Measurements from ENCODE around the gene MT1F.

Gene MT1F

GRCh38 chr16:56691885-56692284 lies 34.1 kb downstream of the MT1F start:
- WGBS (ENCODE audit: extremely low coverage, insufficient coverage, insufficient read length): no CpG with 5 or more reads among the region's 4 CpGs

GRCh38 chr16:56695246-56695645 lies 37.5 kb downstream of the MT1F start:
- Histone ChIP-seq H3K36me3 (ENCODE audit: control insufficient read depth in 1 of 2, insufficient read depth in 2 of 2, low read length in 2 of 2) (no peaks in the 10 kb centered on the region), H4K8ac (ENCODE audit: low read depth, low read length) (no peak overlapping the region), H4K12ac (ENCODE audit: low read depth, low read length) (no peak overlapping the region), H3K14ac (ENCODE audit: low read length) (no peak overlapping the region), H3K27ac (ENCODE audit: low read depth, low read length) (no peak overlapping the region), H2AK5ac (ENCODE audit: low read length) (no peak overlapping the region), H3K18ac (ENCODE audit: low read length) (no peak overlapping the region), H3K4ac (ENCODE audit: low read depth, low read length) (no peak overlapping the region), H3K4me1 (ENCODE audit: control insufficient read depth in 1 of 2, insufficient read depth in 2 of 2, low read length in 2 of 2) (peaks cover 5 to 7% of the 10 kb centered on the region in 2 experiments), H3K79me2 (ENCODE audit: control insufficient read depth, insufficient read depth, low read length, poor library complexity) (no peaks in the 10 kb centered on the region), H3K9ac (ENCODE audit: low read length) (no peak overlapping the region), H2BK12ac (ENCODE audit: low read length) (no peak overlapping the region), H3K4me2 (ENCODE audit: low read length) (no peak overlapping the region), H3K9me3 (ENCODE audit: insufficient read depth, low read depth, low read length) (peaks cover 5% of the 10 kb centered on the region), H3K27me3 (ENCODE audit: insufficient read depth, low read length) (no peaks in the 10 kb centered on the region), H3K4me3 (ENCODE audit: low read depth, low read length) (no peak overlapping the region), H3K23ac (ENCODE audit: low read length) (no peak overlapping the region), H2BK5ac (ENCODE audit: low read depth, low read length, poor library complexity) (no peak overlapping the region), H3K79me1 (ENCODE audit: low read length) (no peaks in the 10 kb centered on the region), H2AFZ (ENCODE audit: insufficient read depth, low read length, poor library complexity) (no peak overlapping the region), H2BK120ac (ENCODE audit: insufficient read depth, low read length, poor library complexity) (no peak overlapping the region), H4K91ac (ENCODE audit: low read depth, low read length) (no peak overlapping the region)
- no peak for DNase-seq
- WGBS (ENCODE audit: extremely low coverage, insufficient coverage, insufficient read length): no CpG with 5 or more reads among the region's 1 CpG

More at GRCh38 chr16:56691885-56692284, 34.1 kb downstream of the MT1F start:
- Histone ChIP-seq H2AK5ac (ENCODE audit: low read length) (no peak overlapping the region), H3K4me2 (ENCODE audit: low read length) (no peak overlapping the region), H3K23ac (ENCODE audit: low read length) (no peak overlapping the region), H3K27ac (ENCODE audit: low read depth, low read length) (no peak overlapping the region), H3K36me3 (ENCODE audit: control insufficient read depth in 1 of 2, insufficient read depth in 2 of 2, low read length in 2 of 2) (no peaks in the 10 kb centered on the region), H4K8ac (ENCODE audit: low read depth, low read length) (no peak overlapping the region), H3K9me3 (ENCODE audit: insufficient read depth, low read depth, low read length) (peaks cover 5% of the 10 kb centered on the region), H2BK5ac (ENCODE audit: low read depth, low read length, poor library complexity) (no peak overlapping the region), H3K4me3 (ENCODE audit: low read depth, low read length) (no peak overlapping the region), H2AFZ (ENCODE audit: insufficient read depth, low read length, poor library complexity) (no peak overlapping the region), H2BK120ac (ENCODE audit: insufficient read depth, low read length, poor library complexity) (no peak overlapping the region), H3K14ac (ENCODE audit: low read length) (no peak overlapping the region), H4K12ac (ENCODE audit: low read depth, low read length) (no peak overlapping the region), H3K4ac (ENCODE audit: low read depth, low read length) (no peak overlapping the region), H3K79me2 (ENCODE audit: control insufficient read depth, insufficient read depth, low read length, poor library complexity) (no peaks in the 10 kb centered on the region), H2BK12ac (ENCODE audit: low read length) (no peak overlapping the region), H4K91ac (ENCODE audit: low read depth, low read length) (no peak overlapping the region), H3K27me3 (ENCODE audit: insufficient read depth, low read length) (no peaks in the 10 kb centered on the region), H3K4me1 (ENCODE audit: control insufficient read depth in 1 of 2, insufficient read depth in 2 of 2, low read length in 2 of 2) (peaks cover 5 to 7% of the 10 kb centered on the region in 2 experiments), H3K18ac (ENCODE audit: low read length) (no peak overlapping the region), H3K79me1 (ENCODE audit: low read length) (no peaks in the 10 kb centered on the region), H3K9ac (ENCODE audit: low read length) (no peak overlapping the region)
- DNase-seq: peak; percentile 96 to 97

- no peak overlapping the region for H4K91ac ChIP-seq (ENCODE audit: low read depth, low read length)
- no peaks in the 10 kb centered on the region for H3K4me1 ChIP-seq (ENCODE audit: control insufficient read depth in 1 of 2, insufficient read depth in 2 of 2, low read length in 2 of 2)
- H3K27ac ChIP-seq (ENCODE audit: low read depth, low read length): no peak overlapping the region
- no peak overlapping the region for H2BK120ac ChIP-seq (ENCODE audit: insufficient read depth, low read length, poor library complexity)
- H4K8ac ChIP-seq (ENCODE audit: low read depth, low read length): no peak overlapping the region
- no peak overlapping the region for H3K14ac ChIP-seq (ENCODE audit: low read length)
- no peaks in the 10 kb centered on the region for H3K36me3 ChIP-seq (ENCODE audit: control insufficient read depth in 1 of 2, insufficient read depth in 2 of 2, low read length in 2 of 2)
- no peak overlapping the region for H2BK12ac ChIP-seq (ENCODE audit: low read length)
- no peak overlapping the region for H3K4me3 ChIP-seq (ENCODE audit: low read depth, low read length)
- H3K9ac ChIP-seq (ENCODE audit: low read length): no peak overlapping the region
- no CpG with 5 or more reads among the region's 5 CpGs for whole genome bisulfite sequencing (ENCODE audit: extremely low coverage, insufficient coverage, insufficient read length)
- H4K12ac ChIP-seq (ENCODE audit: low read depth, low read length): no peak overlapping the region
- H3K79me1 ChIP-seq (ENCODE audit: low read length): no peaks in the 10 kb centered on the region
- no peak overlapping the region for H3K4me2 ChIP-seq (ENCODE audit: low read length)
- H3K79me2 ChIP-seq (ENCODE audit: control insufficient read depth, insufficient read depth, low read length, poor library complexity): no peaks in the 10 kb centered on the region
- no peaks in the 10 kb centered on the region for H3K27me3 ChIP-seq (ENCODE audit: insufficient read depth, low read length)
- no peak overlapping the region for H2BK5ac ChIP-seq (ENCODE audit: low read depth, low read length, poor library complexity)
- no peak overlapping the region for H3K4ac ChIP-seq (ENCODE audit: low read depth, low read length)
- no peak overlapping the region for H2AK5ac ChIP-seq (ENCODE audit: low read length)
- no peak overlapping the region for H2AFZ ChIP-seq (ENCODE audit: insufficient read depth, low read length, poor library complexity)
- peak; percentile 85 to 87 for DNase-seq
- no peak overlapping the region for H3K23ac ChIP-seq (ENCODE audit: low read length)
- H3K9me3 ChIP-seq (ENCODE audit: insufficient read depth, low read depth, low read length): peaks cover 3% of the 10 kb centered on the region
- H3K18ac ChIP-seq (ENCODE audit: low read length): no peak overlapping the region
These were observed 39.8 kb downstream of the MT1F start for GRCh38 chr16:56697456-56698155.

GRCh38 chr16:56700195-56700594 lies 42.4 kb downstream of the MT1F start:
- Histone ChIP-seq H4K12ac (ENCODE audit: low read depth, low read length) (no peak overlapping the region), H2BK120ac (ENCODE audit: insufficient read depth, low read length, poor library complexity) (no peak overlapping the region), H3K4me2 (ENCODE audit: low read length) (no peak overlapping the region), H3K4me1 (ENCODE audit: control insufficient read depth in 1 of 2, insufficient read depth in 2 of 2, low read length in 2 of 2) (no peaks in the 10 kb centered on the region), H3K9me3 (ENCODE audit: insufficient read depth, low read depth, low read length) (peaks cover 3% of the 10 kb centered on the region), H2BK12ac (ENCODE audit: low read length) (no peak overlapping the region), H3K9ac (ENCODE audit: low read length) (no peak overlapping the region), H2AFZ (ENCODE audit: insufficient read depth, low read length, poor library complexity) (no peak overlapping the region), H3K4ac (ENCODE audit: low read depth, low read length) (no peak overlapping the region), H3K27me3 (ENCODE audit: insufficient read depth, low read length) (no peaks in the 10 kb centered on the region), H4K91ac (ENCODE audit: low read depth, low read length) (no peak overlapping the region), H3K36me3 (ENCODE audit: control insufficient read depth in 1 of 2, insufficient read depth in 2 of 2, low read length in 2 of 2) (no peaks in the 10 kb centered on the region), H2AK5ac (ENCODE audit: low read length) (no peak overlapping the region), H3K27ac (ENCODE audit: low read depth, low read length) (no peak overlapping the region), H3K79me2 (ENCODE audit: control insufficient read depth, insufficient read depth, low read length, poor library complexity) (no peaks in the 10 kb centered on the region), H3K23ac (ENCODE audit: low read length) (no peak overlapping the region), H4K8ac (ENCODE audit: low read depth, low read length) (no peak overlapping the region), H3K4me3 (ENCODE audit: low read depth, low read length) (no peak overlapping the region), H2BK5ac (ENCODE audit: low read depth, low read length, poor library complexity) (no peak overlapping the region), H3K14ac (ENCODE audit: low read length) (no peak overlapping the region), H3K79me1 (ENCODE audit: low read length) (no peaks in the 10 kb centered on the region), H3K18ac (ENCODE audit: low read length) (no peak overlapping the region)
- DNase-seq: no peak
- WGBS (ENCODE audit: extremely low coverage, insufficient coverage, insufficient read length): no CpG with 5 or more reads among the region's 1 CpG
